HG03159 (cell line): Measurements from ENCODE around the gene ASS1.

ENCODE experiments used
- ATAC-seq: cut with Tn5 transposase; IDR thresholded peaks from one replicate; pipeline ENCODE4 v1.9.1; 2021; ENCODE audit warnings: mild to moderate bottlenecking, moderate library complexity; ENCODE audit not compliant: unreplicated experiment

The ASS1 gene

GRCh38 chr9:130470950-130471349 is 26.2 kb downstream of the ASS1 start:
- no peak for ATAC-seq

- ATAC-seq = no peak
Observed at GRCh38 chr9:130471411-130472183, 26.8 kb downstream of the ASS1 start.

GRCh38 chr9:130472184-130472705 is 27.5 kb downstream of the ASS1 start:
- ATAC-seq = no peak

- ATAC-seq = no peak
Observed at GRCh38 chr9:130473009-130473408, 28.2 kb downstream of the ASS1 start.

GRCh38 chr9:130473566-130473965 is 28.8 kb downstream of the ASS1 start:
- ATAC-seq = no peak

- no peak for ATAC-seq
Observed at GRCh38 chr9:130474106-130474505, 29.3 kb downstream of the ASS1 start.

GRCh38 chr9:130476151-130476730 is 31.5 kb downstream of the ASS1 start:
- ATAC-seq = no peak

GRCh38 chr9:130477564-130477963 is 32.8 kb downstream of the ASS1 start:
- no peak for ATAC-seq

GRCh38 chr9:130478152-130478551 is 33.4 kb downstream of the ASS1 start:
- ATAC-seq = no peak

- ATAC-seq = no peak
Observed at GRCh38 chr9:130478736-130479575, 34.2 kb downstream of the ASS1 start.

GRCh38 chr9:130479587-130479986 is 34.8 kb downstream of the ASS1 start:
- ATAC-seq = no peak

- no peak for ATAC-seq
Observed at GRCh38 chr9:130480673-130481072, 35.9 kb downstream of the ASS1 start.

GRCh38 chr9:130482463-130482862 is 37.7 kb downstream of the ASS1 start:
- ATAC-seq = no peak

GRCh38 chr9:130483371-130483971 is 38.7 kb downstream of the ASS1 start:
- ATAC-seq = no peak

- no peak for ATAC-seq
Observed at GRCh38 chr9:130484362-130485072, 39.8 kb downstream of the ASS1 start.

- no peak for ATAC-seq
Observed at GRCh38 chr9:130486103-130486502, 41.3 kb downstream of the ASS1 start.

GRCh38 chr9:130487500-130487899 is 42.7 kb downstream of the ASS1 start:
- ATAC-seq = no peak

- ATAC-seq = no peak
Observed at GRCh38 chr9:130488621-130489330, 44.0 kb downstream of the ASS1 start.

GRCh38 chr9:130490981-130491380 is 46.2 kb downstream of the ASS1 start:
- ATAC-seq = no peak
